Large intestine (tissue), 3 donors: ENCODE results near the gene WNT2. TPM values are rescaled to one million over a fixed set of nuclear protein-coding genes. Genes with fewer than 3 reads are reported as not detected.
"Not testable (repeated sequence)": the region's sequence is repeated elsewhere in the genome, so short reads cannot be mapped to it uniquely, and the experiment has no call there.

Experiments used
- DNase-seq, 2 donors: peaks; one replicate each; pipeline versions ENCODE4 v3.0.0 to v3.0.0-alpha.2; 2013
- H3K27ac ChIP-seq: one replicate; pipeline ENCODE4 v1.5.1; 2013; ENCODE audit warnings: low read length
- H3K27me3 ChIP-seq: 2 replicates; pipeline ENCODE4 v1.6.1; 2013; ENCODE audit warnings: low read length; ENCODE audit not compliant: control insufficient read depth, insufficient read depth
- H3K36me3 ChIP-seq: 2 replicates; pipeline ENCODE4 v1.6.1; 2013; ENCODE audit warnings: low read length; ENCODE audit not compliant: control insufficient read depth, insufficient read depth
- H3K4me1 ChIP-seq: one replicate; pipeline ENCODE4 v1.6.1; 2013; ENCODE audit warnings: low read length; ENCODE audit not compliant: control insufficient read depth, insufficient read depth
- H3K4me3 ChIP-seq: one replicate; pipeline ENCODE4 v1.5.1; 2013; ENCODE audit warnings: low read length
- H3K9me3 ChIP-seq: one replicate; pipeline ENCODE4 v1.6.1; 2013; ENCODE audit warnings: mild to moderate bottlenecking, low read depth, low read length, moderate library complexity; ENCODE audit not compliant: control insufficient read depth
- WGBS: methylation state at CpG from one replicate; pipeline ENCODE4 v1.1.5; 2013; ENCODE audit warnings: low lambda C conversion rate; ENCODE audit not compliant: insufficient coverage; 5-methylcytosine and 5-hydroxymethylcytosine counted together
- polyA plus RNA-seq: library from polyadenylated mRNA; unstranded; fragments of 120-200 nt; gene quantifications from one replicate; pipeline ENCODE4 v1.2.1, GENCODE V29; 2013

Gene WNT2
- polyA plus RNA-seq, 1 donor = 0.25 TPM

DNA sequence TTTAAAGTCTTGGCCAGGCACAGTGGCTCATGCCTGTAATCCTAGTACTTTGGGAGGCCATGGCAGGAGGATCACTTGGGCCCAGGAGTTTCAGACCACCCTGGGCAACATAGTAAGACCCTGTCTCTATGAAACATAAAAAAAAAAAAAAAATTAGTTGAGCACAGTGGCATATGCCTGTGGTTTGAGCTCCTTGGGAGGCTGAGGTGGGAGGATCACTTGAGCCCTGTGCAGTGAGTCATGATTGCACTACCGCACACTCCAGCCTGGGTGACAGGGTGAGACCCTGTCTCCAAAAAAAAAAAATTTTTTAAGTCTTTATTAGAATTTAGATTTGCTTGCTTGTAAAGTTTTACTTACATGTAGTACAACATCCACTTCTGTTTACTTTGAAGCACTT lies 14.0 kb downstream of the WNT2 start:
- no peaks in the 10 kb centered on the region for H3K36me3 ChIP-seq
- DNase-seq = no peak
- H3K9me3 ChIP-seq = no peaks in the 10 kb centered on the region
- WGBS = no CpG with 5 or more reads among the region's 1 CpG
- H3K27ac ChIP-seq = no peak overlapping the region
- no peak overlapping the region for H3K4me3 ChIP-seq
- no peaks in the 10 kb centered on the region for H3K4me1 ChIP-seq
- no peaks in the 10 kb centered on the region for H3K27me3 ChIP-seq

DNA sequence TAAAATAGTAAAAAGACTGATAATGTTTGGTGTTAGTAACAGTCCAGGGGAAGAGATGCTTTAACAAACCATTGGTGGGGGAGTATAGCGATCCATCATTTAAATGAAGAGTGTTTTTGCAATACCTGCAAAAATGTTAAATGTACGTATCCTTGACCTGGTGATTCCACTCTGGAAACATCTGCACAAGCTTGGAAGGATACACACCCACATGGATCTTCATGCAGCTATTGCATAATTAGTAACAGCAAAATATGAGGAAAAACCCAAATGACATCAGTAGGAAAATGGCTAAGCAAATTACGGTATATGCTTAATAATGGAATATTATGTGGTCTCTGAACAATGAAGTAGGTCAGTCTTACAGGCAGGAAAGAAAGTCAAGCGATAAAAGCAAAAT lies 20.5 kb downstream of the WNT2 start:
- 98% methylated on average over 4 of the region's 4 CpGs for WGBS
- no peak overlapping the region for H3K4me3 ChIP-seq
- no peak overlapping the region for H3K27ac ChIP-seq
- no peaks in the 10 kb centered on the region for H3K4me1 ChIP-seq
- H3K9me3 ChIP-seq = no peaks in the 10 kb centered on the region
- no peaks in the 10 kb centered on the region for H3K36me3 ChIP-seq
- no peaks in the 10 kb centered on the region for H3K27me3 ChIP-seq
- no peak for DNase-seq

DNA sequence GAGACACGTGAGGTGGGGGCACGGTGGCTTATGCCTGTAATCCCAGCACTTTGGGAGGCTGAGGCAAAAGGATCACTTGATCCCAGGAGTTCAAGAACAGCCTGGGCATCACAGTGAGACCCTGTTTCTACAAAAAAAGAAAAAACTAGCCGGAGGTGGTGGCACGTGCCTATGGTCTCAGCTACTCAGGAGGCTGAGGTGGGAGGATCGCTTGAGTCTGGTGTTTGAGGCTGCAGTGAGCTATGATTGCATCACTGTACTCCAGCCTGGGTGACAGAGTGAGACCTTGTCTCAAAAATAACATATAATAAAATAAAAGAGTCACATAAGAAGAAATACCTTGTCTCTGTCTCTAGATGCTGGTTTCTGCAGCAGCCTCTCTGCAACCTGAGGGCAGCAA lies 22.4 kb downstream of the WNT2 start:
- not testable (repeated sequence) for H3K9me3 ChIP-seq, H3K27me3 ChIP-seq, H3K4me3 ChIP-seq, H3K4me1 ChIP-seq, DNase-seq, H3K27ac ChIP-seq, H3K36me3 ChIP-seq
- 90% methylated on average over 2 of the region's 5 CpGs for WGBS

DNA sequence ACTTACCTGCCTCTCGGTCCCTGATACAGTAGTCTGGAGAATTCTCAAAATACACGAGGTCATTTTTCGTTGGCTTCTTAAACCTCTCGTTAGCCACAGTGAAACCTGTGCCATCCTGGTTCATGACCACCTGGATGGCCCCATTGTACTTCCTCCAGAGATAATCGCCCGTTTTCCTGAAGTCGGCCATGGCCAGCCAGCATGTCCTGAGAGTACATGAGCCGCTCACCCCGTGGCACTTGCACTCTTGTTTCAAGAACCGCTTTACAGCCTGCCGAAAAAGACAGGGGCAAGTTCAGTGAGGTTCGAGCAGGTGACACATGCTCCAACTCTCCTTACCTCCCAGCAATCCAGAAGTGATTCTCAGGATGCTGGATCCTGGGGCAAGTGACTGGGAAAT lies 25.3 kb downstream of the WNT2 start:
- H3K36me3 ChIP-seq = no peaks in the 10 kb centered on the region
- no peaks in the 10 kb centered on the region for H3K27me3 ChIP-seq
- no peak for DNase-seq
- H3K4me3 ChIP-seq = no peak overlapping the region
- H3K4me1 ChIP-seq = peaks cover 4% of the 10 kb centered on the region
- WGBS = 40% methylated on average over 1 of the region's 12 CpGs
- H3K27ac ChIP-seq = no peak overlapping the region
- H3K9me3 ChIP-seq = no peaks in the 10 kb centered on the region

DNA sequence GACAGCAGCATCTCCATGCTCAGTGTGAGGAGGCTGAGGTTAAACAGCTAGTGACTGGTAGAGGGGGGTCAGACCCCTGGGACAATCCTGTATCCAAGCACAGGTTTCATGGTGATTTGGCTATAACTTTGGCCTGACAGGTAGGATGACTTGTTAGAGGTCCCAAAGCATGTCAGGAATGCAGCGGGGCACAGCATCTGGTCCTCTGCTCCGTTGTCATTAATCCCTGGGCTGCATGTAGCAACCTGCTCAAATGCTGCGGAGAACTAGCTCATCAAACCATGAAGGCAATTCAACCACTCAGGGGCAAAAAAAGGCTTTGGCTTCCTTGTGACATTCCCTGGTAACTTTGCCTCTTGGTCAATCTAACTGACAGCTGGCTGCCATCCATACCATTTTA lies 26.8 kb downstream of the WNT2 start:
- no peak overlapping the region for H3K27ac ChIP-seq
- H3K27me3 ChIP-seq = no peaks in the 10 kb centered on the region
- no peak overlapping the region for H3K4me3 ChIP-seq
- H3K36me3 ChIP-seq = no peaks in the 10 kb centered on the region
- no CpG with 5 or more reads among the region's 3 CpGs for WGBS
- no peak for DNase-seq
- H3K9me3 ChIP-seq = no peaks in the 10 kb centered on the region
- H3K4me1 ChIP-seq = peaks cover 4% of the 10 kb centered on the region

DNA sequence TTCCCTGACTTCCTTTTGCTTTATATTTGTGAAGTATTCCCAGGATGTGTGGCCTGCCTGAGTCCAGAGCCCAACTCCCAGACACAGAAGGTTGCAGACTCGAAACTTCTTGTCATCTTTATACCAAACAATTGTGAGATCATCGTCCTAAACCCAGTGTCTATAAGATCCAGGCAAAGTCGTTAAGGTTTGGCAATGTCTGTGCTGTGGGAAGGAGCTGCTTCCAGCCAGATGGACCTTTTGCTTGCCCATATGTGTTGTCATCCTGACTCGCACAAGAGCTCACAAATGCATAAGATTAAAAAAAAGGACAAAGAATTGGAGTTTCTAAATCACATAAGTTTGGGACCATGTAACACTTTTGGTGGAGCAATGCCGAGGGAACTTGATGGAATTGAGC lies 37.0 kb downstream of the WNT2 start:
- Histone ChIP-seq H3K4me1 (no peaks in the 10 kb centered on the region), H3K27ac (no peak overlapping the region), H3K4me3 (no peak overlapping the region), H3K27me3 (no peaks in the 10 kb centered on the region), H3K9me3 (no peaks in the 10 kb centered on the region), H3K36me3 (no peaks in the 10 kb centered on the region)
- WGBS = 86% methylated on average over 1 of the region's 5 CpGs
- no peak for DNase-seq

DNA sequence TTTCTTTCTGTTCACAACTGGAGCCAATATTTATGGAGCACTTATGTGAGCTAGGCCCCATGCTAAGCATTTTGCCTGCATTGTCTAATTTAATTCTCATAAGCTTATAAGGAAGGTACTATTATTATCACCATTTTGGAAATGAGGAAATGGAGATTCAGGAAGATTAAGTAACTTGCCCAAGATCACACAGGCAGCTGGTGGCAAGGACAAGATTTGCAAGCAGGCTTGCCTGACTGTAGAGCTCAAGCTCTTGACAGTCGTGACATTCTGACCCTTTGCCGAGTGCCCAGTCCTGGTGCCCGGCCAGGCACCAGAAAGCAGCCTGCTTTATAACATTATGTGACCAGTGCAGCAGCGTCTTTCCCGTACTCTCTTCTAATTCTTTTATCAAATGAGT lies 38.2 kb downstream of the WNT2 start:
- H3K36me3 ChIP-seq = no peaks in the 10 kb centered on the region
- no peaks in the 10 kb centered on the region for H3K9me3 ChIP-seq
- H3K27ac ChIP-seq = no peak overlapping the region
- no peaks in the 10 kb centered on the region for H3K27me3 ChIP-seq
- no peak for DNase-seq
- no peak overlapping the region for H3K4me3 ChIP-seq
- WGBS = 80% methylated on average over 1 of the region's 5 CpGs
- no peaks in the 10 kb centered on the region for H3K4me1 ChIP-seq

DNA sequence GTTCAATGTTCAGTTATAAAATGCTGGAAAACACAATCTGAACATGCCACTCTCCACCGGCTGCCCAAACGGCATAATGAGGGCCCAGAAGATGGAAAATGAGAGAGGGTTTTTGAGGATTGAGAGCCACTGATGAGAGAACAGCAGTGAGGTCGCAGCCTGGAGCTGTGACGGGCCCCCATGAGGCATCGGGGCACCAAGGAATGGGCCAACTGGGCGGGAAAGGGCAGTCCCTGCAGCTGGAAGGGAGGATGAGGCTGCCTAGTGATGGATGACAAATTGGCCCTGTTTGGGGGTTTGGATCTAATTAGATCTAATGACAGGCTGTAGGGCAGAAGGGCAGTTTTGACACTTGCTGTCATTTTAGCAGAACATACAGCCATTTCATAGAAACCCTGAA lies 39.1 kb downstream of the WNT2 start:
- no CpG with 5 or more reads among the region's 6 CpGs for WGBS

DNA sequence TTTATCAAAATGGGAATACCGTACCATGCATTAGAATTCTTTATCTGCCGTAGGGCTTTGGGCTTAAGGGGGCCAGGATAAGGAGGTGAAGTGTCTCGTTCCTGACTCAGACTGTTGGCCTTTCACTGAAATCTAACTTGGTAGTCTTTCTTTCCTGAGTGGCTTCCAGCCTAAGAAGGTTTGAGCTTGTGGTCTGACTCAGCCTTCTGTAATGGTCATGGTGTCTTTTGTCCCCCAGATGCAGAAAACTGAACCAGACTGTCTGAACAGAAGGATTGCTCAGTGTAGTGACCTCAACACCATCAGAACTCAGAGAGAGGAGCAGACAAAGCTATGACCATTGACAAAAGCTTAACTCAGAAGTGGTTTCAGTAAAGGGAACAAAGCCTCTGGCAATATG lies 39.5 kb downstream of the WNT2 start:
- no peak overlapping the region for H3K4me3 ChIP-seq
- no peaks in the 10 kb centered on the region for H3K36me3 ChIP-seq
- no peak for DNase-seq
- no peaks in the 10 kb centered on the region for H3K9me3 ChIP-seq
- no peaks in the 10 kb centered on the region for H3K27me3 ChIP-seq
- WGBS = 100% methylated on average over 1 of the region's 3 CpGs
- H3K27ac ChIP-seq = no peak overlapping the region
- no peaks in the 10 kb centered on the region for H3K4me1 ChIP-seq

More for the DNA sequence above, 39.1 kb downstream of the WNT2 start:
- Histone ChIP-seq H3K27ac (no peak overlapping the region), H3K4me3 (no peak overlapping the region), H3K36me3 (no peaks in the 10 kb centered on the region), H3K9me3 (no peaks in the 10 kb centered on the region), H3K27me3 (no peaks in the 10 kb centered on the region), H3K4me1 (no peaks in the 10 kb centered on the region)
- no peak for DNase-seq

DNA sequence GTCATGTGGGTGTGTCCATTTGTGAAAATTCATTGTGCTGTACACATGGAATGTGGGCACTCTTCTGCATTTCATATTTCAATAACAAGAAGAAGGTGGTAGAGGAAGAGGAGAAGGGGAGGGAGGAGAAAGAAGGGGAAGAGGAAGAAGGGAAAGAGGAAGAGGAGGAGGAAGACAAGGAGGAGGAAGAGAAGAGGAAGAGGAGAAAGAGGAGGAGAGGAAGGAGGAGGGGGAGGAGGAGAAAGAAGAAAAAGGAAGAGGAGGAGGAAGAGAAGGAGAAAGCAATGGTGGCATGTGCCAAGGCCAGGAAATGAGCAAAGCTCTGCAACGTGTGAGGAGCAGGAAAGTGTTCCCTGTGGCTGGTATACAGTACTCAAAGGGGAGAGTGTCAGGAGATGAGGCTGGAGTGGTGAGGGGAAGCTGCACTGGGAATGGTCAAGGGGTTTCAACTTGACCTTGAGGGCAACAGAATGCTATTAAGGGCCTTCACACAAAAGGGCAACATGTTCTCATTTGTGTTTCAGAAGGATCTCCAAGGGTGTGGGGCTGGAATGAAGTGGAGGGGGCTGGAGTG lies 40.5 kb downstream of the WNT2 start:
- Histone ChIP-seq H3K27me3 (no peaks in the 10 kb centered on the region), H3K4me3 (no peak overlapping the region), H3K36me3 (no peaks in the 10 kb centered on the region), H3K4me1 (no peaks in the 10 kb centered on the region), H3K27ac (no peak overlapping the region), H3K9me3 (no peaks in the 10 kb centered on the region)
- no CpG with 5 or more reads among the region's 1 CpG for WGBS
- DNase-seq = peak in 1 of 2 donors; percentile 6

DNA sequence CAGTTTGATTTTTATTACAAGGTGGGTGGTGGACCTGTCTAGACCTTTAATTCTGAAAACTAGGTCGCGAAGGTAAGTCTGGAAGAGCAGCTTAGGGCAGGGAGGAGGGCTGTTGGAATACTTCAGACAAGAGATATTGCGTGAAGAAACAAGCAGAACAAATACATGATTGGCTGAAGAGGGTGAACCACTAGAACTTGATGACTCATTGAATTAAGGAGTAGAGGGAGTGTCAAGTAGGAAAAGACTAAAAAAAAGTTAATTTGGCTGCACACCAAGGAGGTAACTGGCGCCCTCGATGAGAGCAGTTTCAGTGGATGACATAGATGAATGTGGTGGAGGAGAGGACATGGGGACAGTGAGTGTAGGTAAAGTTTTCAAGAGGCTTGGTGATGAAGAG lies 41.3 kb downstream of the WNT2 start:
- no peak for DNase-seq
- Histone ChIP-seq H3K27me3 (no peaks in the 10 kb centered on the region), H3K9me3 (no peaks in the 10 kb centered on the region), H3K4me3 (no peak overlapping the region), H3K4me1 (no peaks in the 10 kb centered on the region), H3K27ac (no peak overlapping the region), H3K36me3 (no peaks in the 10 kb centered on the region)
- WGBS = 100% methylated on average over 5 of the region's 5 CpGs
